ENCODE results near the gene FAM20B.
A peak's percentile ranks its signal among the peaks of the same experiment; 100 is the strongest.

The FAM20B gene

GRCh38 chr1:179091691-179092165 lies 66.0 kb downstream of the FAM20B start:
- DNase-seq (ENCODE audit: low read depth in 2 of 2): no peak

GRCh38 chr1:179092896-179093461 lies 67.3 kb downstream of the FAM20B start:
- no peak for DNase-seq (ENCODE audit: low read depth in 2 of 2)

GRCh38 chr1:179094818-179095217 lies 69.1 kb downstream of the FAM20B start:
- no peak for DNase-seq (ENCODE audit: low read depth in 2 of 2)

GRCh38 chr1:179095377-179095776 lies 69.7 kb downstream of the FAM20B start:
- DNase-seq (ENCODE audit: low read depth in 2 of 2): no peak

GRCh38 chr1:179095924-179096323 lies 70.2 kb downstream of the FAM20B start:
- no peak for DNase-seq (ENCODE audit: low read depth in 2 of 2)

- DNase-seq (ENCODE audit: low read depth in 2 of 2): no peak
Measured at GRCh38 chr1:179099891-179100290, 74.2 kb downstream of the FAM20B start.

- DNase-seq (ENCODE audit: low read depth in 2 of 2): no peak
Measured at GRCh38 chr1:179101566-179101965, 75.9 kb downstream of the FAM20B start.

- no peak for DNase-seq (ENCODE audit: low read depth in 2 of 2)
Measured at GRCh38 chr1:179103999-179104398, 78.3 kb downstream of the FAM20B start.

GRCh38 chr1:179104611-179105250 lies 79.0 kb downstream of the FAM20B start:
- DNase-seq (ENCODE audit: low read depth in 2 of 2): no peak

- no peak for DNase-seq (ENCODE audit: low read depth in 2 of 2)
Measured at GRCh38 chr1:179105393-179105792, 79.7 kb downstream of the FAM20B start.

- no peak for DNase-seq (ENCODE audit: low read depth in 2 of 2)
Measured at GRCh38 chr1:179107706-179108629, 82.3 kb downstream of the FAM20B start.

- no peak for DNase-seq (ENCODE audit: low read depth in 2 of 2)
Measured at GRCh38 chr1:179108644-179109043, 83.0 kb downstream of the FAM20B start.

GRCh38 chr1:179115181-179115580 lies 89.5 kb downstream of the FAM20B start:
- DNase-seq (ENCODE audit: low read depth in 2 of 2): no peak

GRCh38 chr1:179119513-179119912 lies 93.8 kb downstream of the FAM20B start:
- DNase-seq (ENCODE audit: low read depth in 2 of 2): no peak

- DNase-seq (ENCODE audit: low read depth in 2 of 2): no peak
Measured at GRCh38 chr1:179120736-179121135, 95.0 kb downstream of the FAM20B start.

GRCh38 chr1:179121159-179121938 lies 95.7 kb downstream of the FAM20B start:
- peak in 1 of 2 experiments; percentile 38 for DNase-seq (ENCODE audit: low read depth in 2 of 2)

- no peak for DNase-seq (ENCODE audit: low read depth in 2 of 2)
Measured at GRCh38 chr1:179124873-179125272, 99.2 kb downstream of the FAM20B start.

All from fibroblast of skin of left biceps (primary cell).